ENCODE measurements around the gene TPX2.
"Not testable (repeated sequence)": the region's sequence is repeated elsewhere in the genome, so short reads cannot be mapped to it uniquely, and the experiment has no call there.

Gene TPX2

GRCh38 chr20:31823360-31824124 is 84.5 kb downstream of the TPX2 start:
- Mint-ChIP-seq H3K4me1 (peaks cover 5% of the 10 kb centered on the region), H3K4me3 (no peak overlapping the region), H3K9me3 (no peaks in the 10 kb centered on the region), H3K36me3 (no peaks in the 10 kb centered on the region), H3K27ac (no peak overlapping the region)
- DNase-seq (ENCODE audit: low spot score in 2 of 2) (no peak), ATAC-seq (no peak)

GRCh38 chr20:31824125-31824485 is 85.0 kb downstream of the TPX2 start:
- ATAC-seq (no peak), DNase-seq (ENCODE audit: low spot score in 2 of 2) (no peak)
- H3K4me1 Mint-ChIP-seq, result peaks cover 5% of the 10 kb centered on the region
- no peaks in the 10 kb centered on the region for H3K9me3 Mint-ChIP-seq
- no peak overlapping the region for H3K27ac Mint-ChIP-seq
- no peaks in the 10 kb centered on the region for H3K36me3 Mint-ChIP-seq
- H3K4me3 Mint-ChIP-seq, result no peak overlapping the region

DNA sequence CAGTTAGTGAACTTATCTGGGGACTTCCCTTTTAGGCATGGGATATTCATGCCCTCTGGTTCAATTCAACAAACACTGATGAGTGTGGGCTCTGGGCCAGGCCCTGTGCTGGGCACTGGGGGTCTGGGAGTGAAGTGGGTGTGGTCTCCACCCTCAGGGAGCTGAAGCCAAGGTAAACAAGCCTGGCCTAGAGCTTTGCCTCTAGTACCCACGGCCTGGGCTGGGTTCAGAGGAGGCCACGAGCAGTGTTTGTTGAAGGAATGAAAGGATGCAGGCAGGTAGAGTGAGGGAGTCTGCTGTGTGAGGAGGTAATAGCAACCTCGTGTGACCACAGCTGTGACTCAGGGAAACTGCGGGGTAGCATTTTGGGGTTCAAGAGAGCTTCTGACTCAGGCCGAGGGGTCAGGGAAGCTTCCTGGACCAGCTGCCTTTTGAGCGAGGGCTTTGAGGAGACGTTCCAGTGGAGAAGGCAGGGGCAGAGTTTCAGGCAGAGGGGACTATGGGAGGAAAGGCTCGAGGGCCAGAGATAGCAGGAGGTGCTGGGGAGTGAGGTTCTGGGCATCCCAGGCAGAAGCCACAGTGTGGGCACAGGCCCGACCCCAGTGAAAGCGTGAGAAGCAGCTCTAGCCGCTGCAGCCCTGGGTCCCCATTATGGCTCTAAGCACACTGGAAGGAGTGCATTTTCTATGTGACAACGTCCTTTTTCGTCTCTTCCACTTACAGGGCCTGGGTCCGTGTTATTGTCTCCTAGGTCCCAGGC is 85.6 kb downstream of the TPX2 start:
- H3K4me1 Mint-ChIP-seq, result peaks cover 5% of the 10 kb centered on the region
- no peak overlapping the region for H3K4me3 Mint-ChIP-seq
- DNase-seq (ENCODE audit: low spot score in 2 of 2), result no peak
- no peak overlapping the region for H3K27ac Mint-ChIP-seq
- ATAC-seq, result no peak
- no peaks in the 10 kb centered on the region for H3K36me3 Mint-ChIP-seq
- no peaks in the 10 kb centered on the region for H3K9me3 Mint-ChIP-seq

DNA sequence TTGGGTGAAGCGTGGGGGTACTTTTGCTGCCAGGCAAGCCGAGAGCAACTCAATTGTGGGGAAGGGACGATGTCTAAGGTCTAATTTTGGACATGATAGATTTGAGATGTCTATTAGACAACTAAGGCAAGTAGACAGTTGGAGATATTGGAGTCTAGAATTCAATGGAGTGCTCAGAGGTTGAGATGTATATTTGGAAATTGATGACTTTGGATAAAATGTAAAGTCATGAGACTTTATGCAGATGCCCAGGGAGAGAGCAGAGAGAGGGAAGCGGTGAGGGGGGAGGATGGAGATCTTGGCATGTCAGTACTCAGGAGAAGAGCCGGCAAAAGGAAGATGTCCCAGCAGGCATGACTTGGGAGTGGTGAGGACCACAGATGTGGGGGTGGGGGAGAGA is 87.0 kb downstream of the TPX2 start:
- Mint-ChIP-seq H3K27ac (no peak overlapping the region), H3K9me3 (no peaks in the 10 kb centered on the region), H3K4me3 (no peak overlapping the region), H3K36me3 (no peaks in the 10 kb centered on the region), H3K4me1 (peaks cover 5% of the 10 kb centered on the region)
- ATAC-seq (no peak), DNase-seq (ENCODE audit: low spot score in 2 of 2) (no peak)

DNA sequence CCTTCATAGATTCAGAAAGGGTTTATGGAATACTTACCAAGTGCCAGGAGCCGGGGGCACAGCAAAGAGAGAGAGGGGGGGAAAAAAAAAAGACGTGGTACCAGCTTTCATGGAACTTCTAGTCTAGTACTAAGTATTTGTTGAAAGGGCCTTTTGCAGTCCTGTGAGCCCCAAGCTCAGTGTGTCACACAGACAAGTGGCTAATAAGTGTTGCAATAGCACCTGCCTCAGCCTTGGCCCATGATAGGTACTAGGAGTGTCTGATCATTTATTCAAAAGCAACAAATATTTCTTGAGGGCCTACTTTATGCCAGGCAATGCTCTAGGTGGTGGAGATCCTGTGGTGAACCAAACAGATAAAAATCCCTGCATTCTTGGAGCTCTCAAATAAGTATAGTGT is 88.0 kb downstream of the TPX2 start:
- Mint-ChIP-seq H3K36me3 (no peaks in the 10 kb centered on the region), H3K9me3 (no peaks in the 10 kb centered on the region), H3K4me1 (peaks cover 5% of the 10 kb centered on the region), H3K4me3 (no peak overlapping the region), H3K27ac (no peak overlapping the region)
- DNase-seq (ENCODE audit: low spot score in 2 of 2) (no peak), ATAC-seq (no peak)

- DNase-seq (ENCODE audit: low spot score in 2 of 2); H3K4me3 Mint-ChIP-seq; H3K9me3 Mint-ChIP-seq; H3K4me1 Mint-ChIP-seq; H3K27ac Mint-ChIP-seq; H3K36me3 Mint-ChIP-seq; ATAC-seq: not testable (repeated sequence)
Measured at GRCh38 chr20:31828016-31828415, 88.9 kb downstream of the TPX2 start.

GRCh38 chr20:31829731-31830130 is 90.6 kb downstream of the TPX2 start:
- Mint-ChIP-seq H3K27ac (peak overlapping the region; percentile 33), H3K4me1 (peaks cover 9% of the 10 kb centered on the region), H3K36me3 (no peaks in the 10 kb centered on the region), H3K9me3 (no peaks in the 10 kb centered on the region), H3K4me3 (no peak overlapping the region)
- DNase-seq (ENCODE audit: low spot score in 2 of 2) (no peak), ATAC-seq (no peak)

DNA sequence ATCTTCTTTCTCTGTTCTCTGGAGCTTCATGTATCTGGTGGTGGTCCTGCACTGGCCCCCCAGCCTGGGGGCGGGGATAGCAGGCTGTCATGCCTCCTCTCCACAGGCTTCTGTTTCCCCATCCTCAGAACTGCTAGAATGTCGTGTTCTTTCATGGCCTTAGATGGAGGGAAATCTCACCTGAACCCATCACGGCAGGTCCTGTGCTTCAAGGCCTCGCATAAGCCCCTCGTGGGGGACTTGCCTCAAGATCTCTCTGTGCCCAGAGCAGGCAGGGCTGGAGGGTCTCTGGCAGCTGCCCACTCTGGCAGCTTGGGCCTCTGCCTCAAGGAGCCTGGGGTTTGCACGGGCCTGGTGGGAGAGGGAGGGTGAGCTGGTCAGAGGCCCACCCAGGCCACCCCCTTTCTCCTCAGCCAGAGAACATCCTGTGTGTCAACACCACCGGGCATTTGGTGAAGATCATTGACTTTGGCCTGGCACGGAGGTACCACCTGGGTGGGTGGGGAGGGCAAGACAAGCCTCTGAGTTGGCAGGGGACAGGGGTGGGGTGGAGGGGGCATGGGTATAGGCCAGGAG is 91.4 kb downstream of the TPX2 start:
- H3K4me1 Mint-ChIP-seq, result peaks cover 16% of the 10 kb centered on the region
- DNase-seq (ENCODE audit: low spot score in 2 of 2) (no peak), ATAC-seq (no peak)
- H3K36me3 Mint-ChIP-seq, result no peaks in the 10 kb centered on the region
- H3K27ac Mint-ChIP-seq, result no peak overlapping the region
- no peak overlapping the region for H3K4me3 Mint-ChIP-seq
- no peaks in the 10 kb centered on the region for H3K9me3 Mint-ChIP-seq

GRCh38 chr20:31831211-31831610 is 92.1 kb downstream of the TPX2 start:
- ATAC-seq (no peak), DNase-seq (ENCODE audit: low spot score in 2 of 2) (no peak)
- Mint-ChIP-seq H3K36me3 (no peaks in the 10 kb centered on the region), H3K9me3 (no peaks in the 10 kb centered on the region), H3K4me1 (peaks cover 24% of the 10 kb centered on the region), H3K27ac (no peak overlapping the region), H3K4me3 (no peak overlapping the region)

- DNase-seq (ENCODE audit: low spot score in 2 of 2), result no peak
- Mint-ChIP-seq H3K9me3 (no peaks in the 10 kb centered on the region), H3K27ac (no peak overlapping the region), H3K4me3 (no peak overlapping the region), H3K4me1 (peaks cover 27% of the 10 kb centered on the region), H3K36me3 (no peaks in the 10 kb centered on the region)
- ATAC-seq, result no peak
Measured at GRCh38 chr20:31831771-31832306, 92.7 kb downstream of the TPX2 start.

DNA sequence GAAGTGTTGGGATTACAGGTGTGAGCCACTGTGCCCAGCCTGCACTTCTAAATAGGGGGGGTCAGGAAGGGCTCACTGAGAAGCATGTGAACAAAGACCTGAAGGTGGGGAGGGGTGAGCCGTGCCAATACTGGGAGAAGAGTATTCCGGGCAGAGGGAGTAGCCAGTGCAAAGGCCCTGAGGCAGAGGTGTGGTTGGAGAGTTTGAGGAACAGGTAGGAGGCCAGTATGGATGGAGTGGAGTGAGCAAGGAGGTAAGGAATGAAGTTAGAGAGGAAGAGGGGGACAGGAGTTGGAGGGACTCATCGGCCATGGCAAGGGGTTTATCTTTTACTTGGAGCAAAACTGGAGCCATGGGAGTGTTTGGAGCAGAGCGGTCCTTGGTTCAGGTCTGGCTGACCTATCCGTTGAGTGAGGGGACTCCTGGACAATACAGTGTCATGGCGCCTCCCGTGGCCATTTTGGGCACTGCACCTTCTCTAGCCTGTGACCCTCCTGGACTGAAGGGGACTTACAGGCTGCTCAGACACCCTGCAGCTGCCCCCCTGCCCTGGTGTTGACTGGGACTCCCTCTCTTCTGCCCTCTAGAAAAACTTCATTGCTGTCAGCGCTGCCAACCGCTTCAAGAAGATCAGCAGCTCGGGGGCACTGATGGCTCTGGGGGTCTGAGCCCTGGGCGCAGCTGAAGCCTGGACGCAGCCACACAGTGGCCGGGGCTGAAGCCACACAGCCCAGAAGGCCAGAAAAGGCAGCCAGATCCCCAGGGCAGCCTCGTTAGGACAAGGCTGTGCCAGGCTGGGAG is 94.2 kb downstream of the TPX2 start:
- Mint-ChIP-seq H3K4me3 (no peak overlapping the region), H3K4me1 (peaks cover 27% of the 10 kb centered on the region), H3K9me3 (no peaks in the 10 kb centered on the region), H3K36me3 (no peaks in the 10 kb centered on the region), H3K27ac (no peak overlapping the region)
- ATAC-seq (no peak), DNase-seq (ENCODE audit: low spot score in 2 of 2) (peak; percentile 65 to 89)

GRCh38 chr20:31833931-31834521 is 94.9 kb downstream of the TPX2 start:
- ATAC-seq (no peak), DNase-seq (ENCODE audit: low spot score in 2 of 2) (no peak)
- Mint-ChIP-seq H3K9me3 (no peaks in the 10 kb centered on the region), H3K4me1 (peaks cover 27% of the 10 kb centered on the region), H3K36me3 (no peaks in the 10 kb centered on the region), H3K27ac (no peak overlapping the region), H3K4me3 (no peak overlapping the region)

DNA sequence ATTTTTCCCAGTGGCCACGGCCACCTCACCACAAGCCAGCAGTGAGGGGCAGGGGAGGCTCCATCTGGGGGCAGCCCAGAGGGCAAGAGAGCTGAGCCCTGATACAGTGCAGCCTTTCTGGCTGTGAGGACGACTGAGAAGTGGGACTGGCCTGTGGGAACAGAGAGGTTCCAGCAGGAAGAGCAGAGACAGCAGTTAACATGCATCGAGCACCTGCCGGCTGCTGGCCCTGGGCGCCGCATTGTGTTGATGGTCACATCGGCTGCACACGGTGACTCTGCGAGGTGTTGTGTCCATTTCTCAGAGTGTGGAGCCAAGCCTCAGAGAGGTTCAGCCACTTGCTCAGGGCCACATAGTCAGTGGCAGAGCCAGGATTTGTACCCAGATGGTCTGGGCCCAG is 96.5 kb downstream of the TPX2 start:
- Mint-ChIP-seq H3K27ac (no peak overlapping the region), H3K9me3 (no peaks in the 10 kb centered on the region), H3K4me1 (peaks cover 27% of the 10 kb centered on the region), H3K36me3 (no peaks in the 10 kb centered on the region), H3K4me3 (no peak overlapping the region)
- ATAC-seq (peak; percentile 2), DNase-seq (ENCODE audit: low spot score in 2 of 2) (no peak)

- ATAC-seq (peak; percentile 76), DNase-seq (ENCODE audit: low spot score in 2 of 2) (peak; percentile 12 to 62)
- Mint-ChIP-seq H3K4me1 (peaks cover 27% of the 10 kb centered on the region), H3K9me3 (no peaks in the 10 kb centered on the region), H3K36me3 (no peaks in the 10 kb centered on the region), H3K27ac (no peak overlapping the region), H3K4me3 (no peak overlapping the region)
Measured at GRCh38 chr20:31835977-31836852, 97.1 kb downstream of the TPX2 start.
